HG02870 (cell line): ENCODE measurements around the gene C17orf75.

Source experiments
- ATAC-seq: cut with Tn5 transposase; IDR thresholded peaks from one replicate; pipeline ENCODE4 v1.9.1; 2021; ENCODE audit warnings: mild to moderate bottlenecking, moderate library complexity; ENCODE audit not compliant: unreplicated experiment

The C17orf75 gene

DNA sequence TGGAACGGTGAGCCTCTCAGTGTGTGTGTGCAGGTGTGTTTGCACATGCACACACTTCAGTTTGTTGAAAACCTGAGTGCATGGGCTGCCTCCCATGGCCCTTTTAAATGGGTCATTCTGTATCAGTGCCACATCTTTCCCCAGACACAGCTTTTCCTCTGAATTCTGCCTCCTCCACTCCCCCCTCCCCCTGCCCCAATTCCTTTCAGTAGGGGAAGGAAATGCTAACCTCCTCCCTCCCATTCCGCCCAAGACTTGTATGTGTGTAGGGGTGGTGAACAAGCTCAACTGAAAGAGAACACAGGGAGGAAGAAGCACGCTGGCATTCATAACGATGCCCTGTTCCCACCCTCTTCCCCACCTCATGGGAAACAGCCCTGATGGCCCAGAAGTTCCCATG lies 34.3 kb downstream of the C17orf75 start:
- no peak for ATAC-seq

GRCh38 chr17:32305049-32305448 lies 36.9 kb downstream of the C17orf75 start:
- no peak for ATAC-seq

DNA sequence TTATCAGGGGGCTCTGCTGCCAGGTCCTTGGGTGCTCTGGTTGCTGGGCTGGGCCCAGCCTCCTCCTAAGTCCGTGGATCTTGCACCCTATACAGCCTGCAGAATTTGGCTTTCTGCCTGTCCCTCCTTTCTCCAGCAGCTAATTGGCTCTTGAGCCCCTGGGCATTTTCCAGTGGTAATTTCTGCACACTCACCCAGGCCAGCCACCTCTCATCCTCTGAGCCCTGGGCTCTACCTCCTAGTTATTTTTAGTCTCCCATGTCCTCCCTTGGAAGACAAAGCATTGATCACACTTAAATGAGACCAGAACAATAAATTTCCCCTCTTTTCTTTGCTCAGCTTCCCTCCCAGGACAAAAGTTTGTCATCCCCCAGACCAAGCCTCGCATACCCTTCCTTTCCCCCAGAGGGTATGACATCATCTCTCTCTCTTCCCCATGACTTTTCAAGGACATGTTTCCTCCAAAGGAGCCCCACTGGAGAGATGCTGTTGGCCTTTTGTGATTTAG lies 38.1 kb downstream of the C17orf75 start:
- ATAC-seq: no peak

- ATAC-seq: no peak
These were observed 38.9 kb downstream of the C17orf75 start for GRCh38 chr17:32302860-32303649.

- no peak for ATAC-seq
These were observed 39.9 kb downstream of the C17orf75 start for GRCh38 chr17:32302037-32302436.

DNA sequence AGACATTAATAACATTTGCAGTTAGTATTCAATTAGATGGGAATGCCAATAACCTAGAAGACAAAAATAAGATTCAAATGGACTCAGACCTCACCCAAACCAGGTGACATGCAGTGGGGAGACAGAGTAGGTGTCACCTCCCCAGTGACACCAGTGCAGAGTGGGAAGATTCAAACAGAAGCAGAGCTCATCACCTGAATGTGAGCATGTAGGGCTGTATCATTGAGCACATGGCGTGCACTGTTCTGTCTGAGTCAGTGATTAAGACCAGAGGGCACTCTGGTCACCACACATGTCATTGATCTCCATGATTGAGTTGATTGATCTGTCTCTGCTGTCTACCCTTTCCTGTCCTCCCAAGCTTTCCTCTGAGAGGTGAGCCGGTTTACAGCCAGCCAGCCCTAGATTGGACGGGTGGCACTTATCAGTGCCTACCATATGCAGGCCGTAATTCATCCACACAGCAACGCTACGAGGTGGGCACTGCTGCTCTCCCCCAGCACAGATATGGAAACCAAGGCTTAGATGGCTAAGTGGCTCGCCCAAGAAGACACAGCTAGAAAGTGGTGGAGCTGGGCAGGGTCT lies 42.3 kb downstream of the C17orf75 start:
- ATAC-seq: no peak

GRCh38 chr17:32298721-32299579 lies 43.0 kb downstream of the C17orf75 start:
- no peak for ATAC-seq

- ATAC-seq: no peak
These were observed 43.7 kb downstream of the C17orf75 start for GRCh38 chr17:32298298-32298697.

- ATAC-seq: no peak
These were observed 44.1 kb downstream of the C17orf75 start for GRCh38 chr17:32297860-32298259.

DNA sequence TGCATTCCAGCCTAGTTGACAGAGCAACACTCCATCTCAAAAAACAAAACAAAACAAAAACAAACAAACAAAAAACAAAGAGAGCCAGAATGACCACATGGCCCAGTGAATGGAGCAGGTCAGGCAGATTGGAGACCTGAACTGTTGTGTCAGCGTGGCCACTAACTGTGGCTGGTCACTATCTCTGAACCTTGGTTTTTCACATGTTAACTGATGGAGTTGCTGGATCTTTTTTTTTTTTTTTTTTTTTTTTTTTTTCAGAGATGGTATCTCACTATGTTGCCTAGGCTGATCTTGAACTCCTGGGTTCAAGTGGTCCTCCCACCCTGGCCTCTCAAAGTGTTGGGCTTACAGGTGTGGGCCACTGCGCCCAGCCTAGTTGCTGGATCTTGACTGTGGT lies 44.5 kb downstream of the C17orf75 start:
- no peak for ATAC-seq

- no peak for ATAC-seq
These were observed 49.9 kb downstream of the C17orf75 start for GRCh38 chr17:32292094-32292493.

- no peak for ATAC-seq
These were observed 52.4 kb downstream of the C17orf75 start for GRCh38 chr17:32289471-32290070.

DNA sequence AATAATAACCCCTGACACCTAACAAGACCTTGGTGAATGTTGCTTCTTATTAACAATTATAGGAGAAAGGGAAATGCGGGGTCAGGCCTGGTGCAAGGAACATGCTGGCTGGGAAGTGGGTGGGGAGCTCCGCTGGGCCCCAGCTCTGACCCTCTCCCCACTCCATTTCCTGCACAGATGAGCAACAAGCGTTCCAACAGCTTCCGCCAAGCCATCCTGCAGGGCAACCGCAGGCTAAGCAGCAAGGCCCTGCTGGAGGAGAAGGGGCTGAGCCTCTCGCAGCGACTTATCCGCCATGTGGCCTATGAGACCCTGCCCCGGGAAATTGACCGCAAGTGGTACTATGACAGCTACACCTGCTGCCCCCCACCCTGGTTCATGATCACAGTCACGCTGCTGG lies 53.4 kb downstream of the C17orf75 start:
- no peak for ATAC-seq

DNA sequence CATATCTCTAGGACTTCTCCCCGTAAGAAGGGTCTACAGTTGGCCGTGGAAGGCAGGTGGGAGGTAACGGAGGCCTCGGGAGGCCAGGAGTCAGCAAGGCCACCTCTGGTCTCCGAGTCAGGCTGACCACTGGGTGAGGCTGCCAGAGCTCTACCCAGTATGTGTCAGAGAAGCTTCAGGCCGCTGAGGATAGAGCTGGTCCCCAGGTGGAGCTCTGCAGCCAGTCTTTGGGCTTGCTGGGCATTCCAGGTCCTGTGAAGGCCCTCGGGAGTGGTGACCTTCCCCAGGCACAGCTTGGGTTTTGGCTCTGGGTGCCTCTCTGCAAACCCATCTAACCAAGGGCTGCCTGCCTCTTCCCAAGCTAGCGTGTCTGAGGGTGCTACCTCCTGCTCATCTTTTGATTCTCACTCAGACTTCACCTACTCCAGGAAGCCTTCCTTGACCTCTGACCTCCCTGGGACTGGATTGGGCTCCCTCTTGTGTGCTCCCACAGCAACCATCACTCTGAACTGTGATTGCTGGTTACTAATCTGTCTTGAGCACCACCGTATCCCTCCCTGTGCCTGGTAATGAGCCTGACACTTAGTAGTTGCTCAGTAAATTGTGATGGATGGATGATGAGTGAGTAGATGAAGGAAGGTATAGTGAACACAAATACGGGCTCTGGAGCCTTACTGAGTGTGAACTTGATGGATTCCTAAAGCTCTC lies 54.0 kb downstream of the C17orf75 start:
- ATAC-seq: no peak

DNA sequence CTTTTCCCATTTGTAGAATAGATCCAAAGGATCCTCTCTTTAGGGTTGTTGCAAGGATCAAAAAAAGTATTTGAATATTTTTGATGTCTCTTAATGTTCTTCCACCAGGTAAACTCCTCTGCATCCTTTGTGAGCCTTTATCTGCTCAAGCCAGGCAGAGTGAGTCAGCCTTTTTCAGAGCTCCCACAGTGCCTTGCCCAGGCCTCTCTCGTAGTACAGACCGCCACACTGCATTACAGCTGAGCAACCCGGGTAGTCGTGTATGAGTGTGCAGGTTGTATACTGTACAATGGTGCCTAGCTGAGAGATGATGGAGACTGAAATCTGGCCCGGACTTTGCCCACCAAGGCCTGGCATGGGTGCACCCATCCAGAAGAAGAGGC lies 55.5 kb downstream of the C17orf75 start:
- no peak for ATAC-seq

DNA sequence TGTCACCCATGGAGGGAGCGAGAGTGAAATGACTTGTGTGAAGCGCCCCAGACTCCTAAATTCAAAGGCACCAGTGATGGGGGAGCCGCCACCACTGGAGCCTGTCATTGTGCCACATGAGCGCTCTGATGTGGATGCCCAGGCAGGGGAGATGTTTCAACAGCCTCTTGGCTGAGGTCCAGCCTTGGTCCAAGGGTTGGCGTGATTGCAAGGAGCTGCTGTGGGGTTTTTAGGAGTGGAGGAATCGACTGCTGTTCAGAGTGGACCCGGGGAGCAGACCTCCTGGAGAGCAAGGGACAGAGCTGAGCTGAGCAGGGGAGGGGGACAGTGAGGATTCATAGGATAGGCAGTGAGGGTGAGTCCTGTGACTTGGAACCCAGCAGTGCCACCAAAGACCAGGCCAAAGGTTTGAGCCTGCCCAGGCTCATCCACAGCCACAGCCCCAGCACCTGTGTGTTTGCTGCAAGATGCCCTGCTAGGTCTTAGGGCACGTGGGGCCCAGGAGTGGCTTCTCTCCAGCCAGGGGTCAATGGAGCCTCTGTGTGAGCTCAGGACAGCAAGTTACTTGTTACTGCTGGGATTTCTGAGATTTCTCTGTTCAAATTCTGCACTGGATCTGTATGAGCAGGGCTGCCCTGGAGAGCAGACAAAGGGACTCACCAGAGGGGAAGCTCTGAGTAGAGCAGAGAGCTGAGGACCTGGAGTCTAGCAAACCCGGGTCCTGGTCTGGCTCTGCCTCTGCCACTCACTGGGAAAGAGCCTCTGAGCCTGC lies 56.0 kb downstream of the C17orf75 start:
- no peak for ATAC-seq

GRCh38 chr17:32285306-32285705 lies 56.7 kb downstream of the C17orf75 start:
- ATAC-seq: no peak

DNA sequence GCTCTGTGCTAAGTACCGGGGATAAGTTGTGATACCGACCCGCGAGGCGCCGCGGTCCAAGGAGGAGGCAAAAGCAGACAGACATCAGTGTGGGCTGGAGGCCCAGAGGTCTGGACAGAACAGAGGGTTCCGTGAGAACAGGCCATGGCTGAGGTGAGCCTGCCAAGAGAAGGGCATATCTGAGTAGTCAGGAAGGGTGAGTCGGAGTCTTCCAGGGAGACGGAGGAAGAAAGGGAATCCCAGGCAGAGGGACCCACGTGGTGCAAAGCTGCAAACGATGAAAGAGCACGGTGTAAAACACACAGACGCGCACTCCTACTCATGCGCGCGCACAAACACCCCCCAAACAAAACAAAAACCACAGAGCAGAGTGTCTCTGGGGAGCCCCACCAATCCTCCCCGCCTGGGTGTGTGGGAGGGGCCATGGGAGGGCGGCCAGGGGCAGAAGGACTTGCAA lies 58.2 kb downstream of the C17orf75 start:
- no peak for ATAC-seq

DNA sequence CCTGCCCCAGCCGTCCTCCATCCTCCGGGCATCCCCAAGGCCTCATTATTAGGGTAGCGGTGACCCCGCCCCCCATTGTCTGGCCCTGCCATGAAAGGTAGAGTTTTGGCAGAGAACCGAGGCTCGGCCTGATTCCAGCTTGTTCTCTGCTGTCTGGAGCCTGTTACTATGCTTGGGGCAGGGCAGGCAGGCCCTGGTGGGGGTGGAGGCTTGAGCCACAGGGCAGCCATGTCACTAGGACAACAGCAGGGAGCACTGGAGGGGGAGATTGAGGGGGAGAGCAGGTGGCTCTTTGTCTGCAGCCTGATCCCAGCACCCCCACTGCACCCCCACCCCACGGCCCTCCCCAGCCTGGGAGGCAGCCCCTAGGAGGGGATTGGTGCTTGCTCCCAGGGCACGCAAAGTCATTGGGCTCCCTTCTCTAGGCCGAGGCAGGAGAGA lies 60.9 kb downstream of the C17orf75 start:
- ATAC-seq: no peak
